HEK293 (cell line): ENCODE measurements around the gene ETDA.

Experiments
- CTCF ChIA-PET: fragments of 350-600 bp; formaldehyde crosslinking; extraction: SDS; loops from one replicate; lab custom pipeline; 2021; ENCODE audit warnings: antibody characterized with exemption; lab: Yijun Ruan, JAX
- POLR2A ChIA-PET: fragments of 300-600 bp; formaldehyde crosslinking; extraction: SDS; loops from one replicate; lab custom pipeline; 2020; ENCODE audit warnings: antibody characterized with exemption, inconsistent platforms; lab: Yijun Ruan, JAX
- H3K27ac ChIP-seq: fragments of 200-500 bp; sonication (Bioruptor generic); 2 replicates; pipeline ENCODE4 v1.5.1; 2014; ENCODE audit warnings: low read depth, low read length, control low read depth, inconsistent platforms; ENCODE audit errors: extremely low read depth
- H3K36me3 ChIP-seq, 2 experiments: fragments of 200-500 bp in 1 of 2; sonication (Bioruptor generic) in 1 of 2; 1 replicate in 1 of 2; 2 replicates in 1 of 2; pipeline ENCODE4 v1.5.1; 2014 to 2017; ENCODE audit warnings: inconsistent platforms in 2 of 2, low read length in 2 of 2; ENCODE audit not compliant: control insufficient read depth in 2 of 2, insufficient read depth in 1 of 2
- H3K4me1 ChIP-seq: fragments of 200-500 bp; sonication (Bioruptor generic); 2 replicates; pipeline ENCODE4 v1.5.1; 2014; ENCODE audit warnings: mild to moderate bottlenecking, low read length, inconsistent platforms; ENCODE audit not compliant: control insufficient read depth, insufficient read depth
- H3K4me3 ChIP-seq: 2 replicates; pipeline ENCODE4 v1.5.1; 2011; ENCODE audit warnings: low read depth, mild to moderate bottlenecking, control low read depth, low read length, moderate library complexity
- H3K9me3 ChIP-seq: fragments of 200-500 bp; sonication (Bioruptor generic); 2 replicates; pipeline ENCODE4 v1.5.1; 2014; ENCODE audit warnings: low read depth, low read length, inconsistent platforms; ENCODE audit not compliant: control insufficient read depth, insufficient read depth
- AEBP2 ChIP-seq: fragments of 450-650 bp; formaldehyde crosslinking; IDR thresholded peaks from 2 replicates; pipeline ENCODE4 v1.5.1; 2016; ENCODE audit warnings: missing biosample characterization, missing genetic modification characterization, borderline replicate concordance
- CTCF ChIP-seq: fragments of 450-650 bp; formaldehyde crosslinking; IDR thresholded peaks from 2 replicates; pipeline ENCODE4 v1.5.1; 2016; ENCODE audit warnings: missing biosample characterization, missing genetic modification characterization
- HOXD13 ChIP-seq: sonication (generic); formaldehyde crosslinking; IDR thresholded peaks from 2 replicates; pipeline ENCODE4 v1.8.0; 2022; ENCODE audit warnings: missing genetic modification reagents, borderline replicate concordance
- KLF10 ChIP-seq: fragments of 450-650 bp; IDR thresholded peaks from 2 replicates; pipeline ENCODE4 v1.5.1; 2018; ENCODE audit warnings: missing biosample characterization, mild to moderate bottlenecking, missing genetic modification characterization
- KLF16 ChIP-seq: fragments of 450-650 bp; formaldehyde crosslinking; IDR thresholded peaks from 2 replicates; pipeline ENCODE4 v1.5.1; 2017; ENCODE audit warnings: missing biosample characterization, missing genetic modification characterization
- PRDM4 ChIP-seq: fragments of 450-650 bp; formaldehyde crosslinking; IDR thresholded peaks from 2 replicates; pipeline ENCODE4 v1.5.1; 2017; ENCODE audit warnings: missing biosample characterization, missing genetic modification characterization
- ZBTB20 ChIP-seq: fragments of 450-650 bp; formaldehyde crosslinking; IDR thresholded peaks from 2 replicates; pipeline ENCODE4 v1.5.1; 2016; ENCODE audit warnings: missing biosample characterization, missing genetic modification characterization
- ZBTB26 ChIP-seq: fragments of 450-650 bp; formaldehyde crosslinking; optimal IDR thresholded peaks from 2 replicates; pipeline ENCODE3; 2016; ENCODE audit warnings: missing biosample characterization, mild to moderate bottlenecking, missing genetic modification characterization
- ZNF133 ChIP-seq: fragments of 450-650 bp; formaldehyde crosslinking; IDR thresholded peaks from 2 replicates; pipeline ENCODE4 v1.5.1; 2016; ENCODE audit warnings: missing biosample characterization, missing genetic modification characterization
- ZNF157 ChIP-seq: fragments of 450-650 bp; formaldehyde crosslinking; IDR thresholded peaks from 2 replicates; pipeline ENCODE4 v1.5.1; 2016; ENCODE audit warnings: missing biosample characterization, missing genetic modification characterization
- ZNF18 ChIP-seq: fragments of 450-650 bp; formaldehyde crosslinking; IDR thresholded peaks from 2 replicates; pipeline ENCODE4 v1.5.1; 2016; ENCODE audit warnings: missing biosample characterization, missing genetic modification characterization
- ZNF211 ChIP-seq: fragments of 450-650 bp; formaldehyde crosslinking; IDR thresholded peaks from 2 replicates; pipeline ENCODE4 v1.5.1; 2016; ENCODE audit warnings: low read depth, missing biosample characterization, missing genetic modification characterization
- ZNF223 ChIP-seq: fragments of 450-650 bp; formaldehyde crosslinking; IDR thresholded peaks from 2 replicates; pipeline ENCODE4 v1.5.1; 2016; ENCODE audit warnings: missing biosample characterization, missing genetic modification characterization
- ZNF26 ChIP-seq: fragments of 450-650 bp; formaldehyde crosslinking; IDR thresholded peaks from 2 replicates; pipeline ENCODE4 v1.5.1; 2016; ENCODE audit warnings: missing biosample characterization, missing genetic modification characterization
- ZNF280C ChIP-seq: fragments of 450-650 bp; formaldehyde crosslinking; IDR thresholded peaks from 2 replicates; pipeline ENCODE4 v1.5.1; 2016; ENCODE audit warnings: missing biosample characterization, missing genetic modification characterization
- ZNF426 ChIP-seq: fragments of 450-650 bp; formaldehyde crosslinking; IDR thresholded peaks from 2 replicates; pipeline ENCODE4 v1.5.1; 2017; ENCODE audit warnings: missing biosample characterization, missing genetic modification characterization, mild to moderate bottlenecking, inconsistent platforms, moderate library complexity
- ZNF571 ChIP-seq: fragments of 450-650 bp; formaldehyde crosslinking; IDR thresholded peaks from 2 replicates; pipeline ENCODE4 v1.5.0; 2017; ENCODE audit warnings: missing biosample characterization, missing genetic modification characterization
- ZNF664 ChIP-seq: fragments of 450-650 bp; formaldehyde crosslinking; IDR thresholded peaks from 2 replicates; pipeline ENCODE4 v1.5.1; 2016; ENCODE audit warnings: missing biosample characterization, missing genetic modification characterization
- ZSCAN18 ChIP-seq: fragments of 450-650 bp; formaldehyde crosslinking; IDR thresholded peaks from 2 replicates; pipeline ENCODE4 v1.5.1; 2016; ENCODE audit warnings: missing biosample characterization, missing genetic modification characterization

The ETDA gene

GRCh38 chrX:135295944-135296305, 44.1 kb downstream of the ETDA start (continued):
- TF ChIP-seq PRDM4 (tag by site-specific recombination): no peak
- no peak for TF ChIP-seq ZNF664
- TF ChIP-seq ZNF280C (tag by site-specific recombination): no peak

GRCh38 chrX:135302269-135302873, 50.5 kb downstream of the ETDA start:
- H3K4me3 ChIP-seq: no peak overlapping the region
- ChIA-PET CTCF (no interaction called here), POLR2A (no interaction called here)
- H3K27ac ChIP-seq: no peak overlapping the region
- H3K36me3 ChIP-seq: no peaks in the 10 kb centered on the region
- TF ChIP-seq AEBP2 (no peak), ZNF211 (tag by site-specific recombination) (no peak), ZNF26 (tag by site-specific recombination) (no peak), ZNF157 (tag by site-specific recombination) (no peak), KLF10 (tag by site-specific recombination) (no peak), ZNF571 (tag by site-specific recombination) (no peak), HOXD13 (CRISPR knock-in tag) (no peak), ZBTB20 (tag by site-specific recombination) (no peak), ZNF18 (tag by site-specific recombination) (no peak), ZBTB26 (no peak), ZNF133 (no peak), CTCF (tag by site-specific recombination) (no peak), ZSCAN18 (no peak), ZNF426 (tag by site-specific recombination) (no peak), KLF16 (tag by site-specific recombination) (no peak), ZNF223 (no peak)
- TF ChIP-seq, all 188 proteins: peak for 0
- no peaks in the 10 kb centered on the region for H3K9me3 ChIP-seq
- no peaks in the 10 kb centered on the region for H3K4me1 ChIP-seq
